ENCODE data around the gene ZNF124.
"Not testable (repeated sequence)": the region's sequence is repeated elsewhere in the genome, so short reads cannot be mapped to it uniquely, and the experiment has no call there.

The ZNF124 gene

GRCh38 chr1:247171443-247171842, 377 bp downstream of the ZNF124 start:
- DNase-seq: not testable (repeated sequence)

- no peak for DNase-seq
Observed at GRCh38 chr1:247165674-247166073, 6.1 kb downstream of the ZNF124 start.

GRCh38 chr1:247164694-247165093, 7.1 kb downstream of the ZNF124 start:
- DNase-seq: no peak

- no peak for DNase-seq
Observed at GRCh38 chr1:247156787-247157232, 15.0 kb downstream of the ZNF124 start.

- no peak for DNase-seq
Observed at GRCh38 chr1:247147781-247148180, 24.0 kb downstream of the ZNF124 start.

GRCh38 chr1:247147120-247147519, 24.7 kb downstream of the ZNF124 start:
- DNase-seq: not testable (repeated sequence)

GRCh38 chr1:247146671-247147070, 25.1 kb downstream of the ZNF124 start:
- DNase-seq: no peak

- no peak for DNase-seq
Observed at GRCh38 chr1:247145279-247145678, 26.5 kb downstream of the ZNF124 start.

- DNase-seq: not testable (repeated sequence)
Observed at GRCh38 chr1:247139557-247139956, 32.3 kb downstream of the ZNF124 start.

GRCh38 chr1:247131236-247131635, 40.6 kb downstream of the ZNF124 start:
- DNase-seq: no peak

- not testable (repeated sequence) for DNase-seq
Observed at GRCh38 chr1:247127519-247128282, 44.1 kb downstream of the ZNF124 start.

GRCh38 chr1:247126601-247127000, 45.2 kb downstream of the ZNF124 start:
- DNase-seq: not testable (repeated sequence)

GRCh38 chr1:247126166-247126565, 45.7 kb downstream of the ZNF124 start:
- DNase-seq: not testable (repeated sequence)

- DNase-seq: no peak
Observed at GRCh38 chr1:247121382-247121781, 50.4 kb downstream of the ZNF124 start.

GRCh38 chr1:247120408-247120668, 51.5 kb downstream of the ZNF124 start:
- not testable (repeated sequence) for DNase-seq

- no peak for DNase-seq
Observed at GRCh38 chr1:247119600-247120407, 52.0 kb downstream of the ZNF124 start.

GRCh38 chr1:247118946-247119446, 52.8 kb downstream of the ZNF124 start:
- peak; percentile 69 for DNase-seq

GRCh38 chr1:247115545-247115944, 56.3 kb downstream of the ZNF124 start:
- no peak for DNase-seq

GRCh38 chr1:247115141-247115510, 56.7 kb downstream of the ZNF124 start:
- no peak for DNase-seq

- DNase-seq: no peak
Observed at GRCh38 chr1:247114351-247115140, 57.3 kb downstream of the ZNF124 start.

GRCh38 chr1:247113733-247114271, 58.0 kb downstream of the ZNF124 start:
- DNase-seq: no peak

- peak; percentile 83 for DNase-seq
Observed at GRCh38 chr1:247113094-247113497, 58.7 kb downstream of the ZNF124 start.

GRCh38 chr1:247112479-247112781, 59.4 kb downstream of the ZNF124 start:
- no peak for DNase-seq
